Mucosa of descending colon (tissue), 3 donors: ENCODE measurements around the gene EML3. TPM values are rescaled to one million over a fixed set of nuclear protein-coding genes. Genes with fewer than 3 reads are reported as not detected.

Experiments used
- ATAC-seq: fragments of 200-7000 bp; cut with Tn5 transposase; one replicate; pipeline ENCODE4 v1.9.1; 2020; ENCODE audit warnings: mild to moderate bottlenecking, moderate library complexity
- DNase-seq, 3 donors: peaks; one replicate each; pipeline ENCODE4 v3.0.0-alpha.2; 2020
- H3K36me3 ChIP-seq: fragments of 200-600 bp; one replicate; pipeline ENCODE4 v1.8.0; 2021; ENCODE audit warnings: low read depth, mild to moderate bottlenecking
- H3K4me1 ChIP-seq: fragments of 200-600 bp; one replicate; pipeline ENCODE4 v1.8.0; 2021; ENCODE audit warnings: low read depth, mild to moderate bottlenecking
- H3K4me3 ChIP-seq: fragments of 200-600 bp; one replicate; pipeline ENCODE4 v1.8.0; 2021; ENCODE audit warnings: mild to moderate bottlenecking
- H3K9me3 ChIP-seq: fragments of 200-600 bp; one replicate; pipeline ENCODE4 v1.8.0; 2021; ENCODE audit warnings: mild to moderate bottlenecking
- intact Hi-C, 2 donors: fragments of 100-400 bp; cut with DNase I in 1 of 2; cut with micrococcal nuclease in 1 of 2; formaldehyde crosslinking; loops; one replicate each; pipeline versions ENCODE4 v1.11.0 to v1.11.1; 2022; cut with DNase I, micrococcal nuclease
- total RNA-seq, 3 donors: library from RNA; stranded (reverse); fragmentation: NEBNext Ultra II Directional in 2 of 3; extraction: Animal tissue kit (Norgen Biotek cat#: 25700) in 2 of 3; gene quantifications; one replicate each; pipeline versions ENCODE4 v1.2.1 to v1.2.4, GENCODE V29; 2021 to 2023
- TF ChIP-seq, protein P1 (sequence below): fragments of 200-600 bp; IDR thresholded peaks from one replicate; pipeline ENCODE4 v1.8.0; 2022; ENCODE audit warnings: antibody characterized with exemption, mild to moderate bottlenecking
- donor health status: DM: no; HTN: no; CAD: no; lungs with moderate emphysema.
- donor health status: DM: no; HTN: no; CAD: no.
- donor health status: DM: no; HTN: yes; CAD: no.

Gene EML3
- total RNA-seq, 3 donors from 2014 or later = 54.6 to 57.7 (median 57.7) TPM

DNA sequence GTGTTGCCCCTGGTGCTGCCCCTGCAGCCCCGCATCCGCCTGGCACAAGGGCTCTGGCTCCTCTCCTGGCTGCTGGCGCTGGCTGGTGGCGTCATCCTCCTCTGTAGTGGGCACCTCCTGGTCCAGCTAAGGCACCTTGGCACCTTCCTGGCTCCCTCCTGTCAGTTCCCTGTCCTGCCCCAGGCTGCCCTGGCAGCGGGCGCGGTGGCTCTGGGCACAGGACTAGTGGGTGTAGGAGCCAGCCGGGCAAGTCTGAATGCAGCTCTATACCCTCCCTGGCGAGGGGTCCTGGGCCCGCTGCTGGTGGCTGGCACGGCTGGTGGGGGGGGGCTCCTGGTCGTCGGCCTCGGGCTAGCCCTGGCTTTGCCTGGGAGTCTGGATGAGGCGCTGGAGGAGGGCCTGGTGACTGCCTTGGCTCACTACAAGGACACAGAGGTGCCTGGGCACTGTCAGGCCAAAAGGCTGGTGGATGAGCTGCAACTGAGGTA is 760 bp upstream of the EML3 start:
- no peak for DNase-seq
- TF ChIP-seq, protein P1, sequence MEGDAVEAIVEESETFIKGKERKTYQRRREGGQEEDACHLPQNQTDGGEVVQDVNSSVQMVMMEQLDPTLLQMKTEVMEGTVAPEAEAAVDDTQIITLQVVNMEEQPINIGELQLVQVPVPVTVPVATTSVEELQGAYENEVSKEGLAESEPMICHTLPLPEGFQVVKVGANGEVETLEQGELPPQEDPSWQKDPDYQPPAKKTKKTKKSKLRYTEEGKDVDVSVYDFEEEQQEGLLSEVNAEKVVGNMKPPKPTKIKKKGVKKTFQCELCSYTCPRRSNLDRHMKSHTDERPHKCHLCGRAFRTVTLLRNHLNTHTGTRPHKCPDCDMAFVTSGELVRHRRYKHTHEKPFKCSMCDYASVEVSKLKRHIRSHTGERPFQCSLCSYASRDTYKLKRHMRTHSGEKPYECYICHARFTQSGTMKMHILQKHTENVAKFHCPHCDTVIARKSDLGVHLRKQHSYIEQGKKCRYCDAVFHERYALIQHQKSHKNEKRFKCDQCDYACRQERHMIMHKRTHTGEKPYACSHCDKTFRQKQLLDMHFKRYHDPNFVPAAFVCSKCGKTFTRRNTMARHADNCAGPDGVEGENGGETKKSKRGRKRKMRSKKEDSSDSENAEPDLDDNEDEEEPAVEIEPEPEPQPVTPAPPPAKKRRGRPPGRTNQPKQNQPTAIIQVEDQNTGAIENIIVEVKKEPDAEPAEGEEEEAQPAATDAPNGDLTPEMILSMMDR = no peak
- peaks cover 14% of the 10 kb centered on the region for H3K4me1 ChIP-seq
- intact Hi-C loops = no loop called here
- no peak overlapping the region for H3K4me3 ChIP-seq
- H3K36me3 ChIP-seq = no peaks in the 10 kb centered on the region
- ATAC-seq = peak; percentile 2
- H3K9me3 ChIP-seq = no peaks in the 10 kb centered on the region

GRCh38 chr11:62611705-62612365 is 740 bp downstream of the EML3 start:
- intact Hi-C loops = no loop called here
- peak; percentile 19 for ATAC-seq
- Histone ChIP-seq H3K4me3 (peak overlapping the region; percentile 68), H3K36me3 (no peaks in the 10 kb centered on the region), H3K9me3 (no peaks in the 10 kb centered on the region), H3K4me1 (peaks cover 14% of the 10 kb centered on the region)
- TF ChIP-seq, protein P1 = no peak
- peak; percentile 51 to 69 (median 66) for DNase-seq

DNA sequence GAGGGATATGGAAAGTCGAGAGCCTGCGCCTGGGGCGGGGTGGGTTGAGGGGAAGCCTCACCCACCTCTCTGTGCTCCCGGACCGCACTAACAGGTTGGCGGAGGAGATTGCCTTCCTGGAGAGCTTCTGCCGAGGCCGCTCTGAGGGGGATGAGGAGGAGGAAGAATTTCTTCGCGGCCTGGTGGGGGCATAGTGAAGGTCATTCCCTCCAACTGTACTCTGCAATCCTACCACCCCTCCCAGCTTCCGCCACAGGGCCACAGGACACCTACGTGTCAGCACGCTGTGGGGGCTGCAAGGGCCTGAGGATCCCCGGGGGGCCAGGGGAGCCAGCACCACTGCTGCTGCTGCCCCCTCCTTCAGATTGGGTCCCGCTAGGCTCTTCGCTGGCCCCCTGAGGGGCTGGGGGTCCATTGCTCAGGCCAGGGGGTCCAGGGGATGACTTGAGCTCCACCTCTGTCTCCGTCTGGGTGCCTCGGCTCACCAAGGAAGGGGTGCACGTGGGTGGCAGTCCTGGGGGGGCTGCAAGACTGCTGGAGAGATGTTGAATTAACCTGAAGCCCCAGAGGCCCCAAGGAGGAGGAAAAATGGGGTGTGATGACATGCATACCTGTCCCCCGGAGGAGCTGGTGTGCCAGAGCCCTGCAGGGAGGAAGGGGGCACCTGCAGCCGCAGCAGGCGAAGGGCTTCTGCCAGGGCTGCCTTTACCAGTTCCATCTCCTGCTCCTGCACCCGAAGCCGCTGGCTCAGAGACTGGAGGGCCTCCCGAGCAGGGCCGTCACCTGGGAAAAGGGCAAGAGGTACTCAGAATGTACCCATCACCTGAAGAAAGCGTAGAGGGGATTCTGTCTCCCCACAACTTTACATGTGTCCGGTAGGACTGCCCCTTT is 1.5 kb downstream of the EML3 start:
- ATAC-seq = no peak
- TF ChIP-seq, protein P1 = no peak
- no peaks in the 10 kb centered on the region for H3K36me3 ChIP-seq
- intact Hi-C loops = no loop called here
- no peak overlapping the region for H3K4me3 ChIP-seq
- DNase-seq = peak in 1 of 3 donors; percentile 52
- H3K4me1 ChIP-seq = peaks cover 14% of the 10 kb centered on the region
- H3K9me3 ChIP-seq = no peaks in the 10 kb centered on the region

DNA sequence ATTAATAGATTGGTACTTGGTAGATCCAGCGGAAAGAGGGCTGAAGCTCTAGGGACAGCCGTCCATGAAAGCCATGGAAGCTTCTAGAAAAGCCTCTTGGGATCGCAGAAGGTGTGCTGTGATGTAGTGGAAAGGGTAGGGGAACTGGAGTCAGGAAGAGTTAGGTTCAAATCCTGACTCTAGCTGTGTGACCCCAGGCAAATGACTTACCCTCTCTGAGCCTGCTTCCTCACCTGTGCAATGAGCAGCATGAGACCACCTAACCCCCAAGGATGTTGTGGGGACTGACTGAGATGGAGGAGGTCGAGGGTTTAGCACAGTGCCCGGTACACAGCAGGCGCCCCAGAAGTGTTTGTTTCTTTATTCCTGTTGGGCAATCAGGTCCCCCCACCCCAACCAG is 2.2 kb downstream of the EML3 start:
- intact Hi-C loops = no loop called here
- H3K9me3 ChIP-seq = no peaks in the 10 kb centered on the region
- H3K4me3 ChIP-seq = no peak overlapping the region
- TF ChIP-seq, protein P1 = no peak
- DNase-seq (no peak), ATAC-seq (no peak)
- no peaks in the 10 kb centered on the region for H3K36me3 ChIP-seq
- peaks cover 14% of the 10 kb centered on the region for H3K4me1 ChIP-seq

DNA sequence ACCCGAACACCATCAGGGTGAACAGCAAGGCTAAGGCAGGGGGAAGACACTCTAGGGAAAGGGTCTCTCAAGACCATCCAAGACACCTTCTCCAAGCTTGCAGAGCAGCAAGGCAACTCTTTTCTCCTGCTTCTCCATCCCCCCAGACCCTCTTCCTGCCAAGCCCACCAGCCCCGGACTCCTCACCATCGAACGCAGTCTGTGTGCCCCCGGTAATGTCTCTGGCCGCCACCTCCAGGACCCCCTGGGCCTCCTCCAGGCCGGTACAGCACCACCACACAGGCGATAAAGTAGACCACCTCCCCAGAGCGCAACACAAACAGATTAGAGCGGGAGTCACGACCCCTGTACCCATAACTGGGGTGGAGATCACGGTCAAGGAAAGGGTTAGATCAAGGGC is 3.8 kb downstream of the EML3 start:
- peaks cover 14% of the 10 kb centered on the region for H3K4me1 ChIP-seq
- H3K36me3 ChIP-seq = no peaks in the 10 kb centered on the region
- TF ChIP-seq, protein P1 = no peak
- ATAC-seq (no peak), DNase-seq (no peak)
- H3K9me3 ChIP-seq = no peaks in the 10 kb centered on the region
- intact Hi-C loops = no loop called here
- no peak overlapping the region for H3K4me3 ChIP-seq
